HepG2 (cell line): Measurements from ENCODE around the gene KCNK10. TPM values are rescaled to one million over a fixed set of nuclear protein-coding genes. Genes with fewer than 3 reads are reported as not detected.

Experiments used
- ATAC-seq: fragments of 200-7000 bp; cut with Tn5 transposase; 3 replicates; pipeline ENCODE4 v1.9.1; 2020; ENCODE audit warnings: mild to moderate bottlenecking, moderate library complexity
- BruUV-seq: library from RNA; stranded (reverse); fragments of 400-500 nt; replicated peaks from 2 replicates; lab custom pipeline; 2021; lab: Mats Ljungman, UMichigan
- CTCF ChIA-PET: fragments of 300-600 bp; formaldehyde crosslinking; extraction: SDS; loops from one replicate; lab custom pipeline; 2021; ENCODE audit warnings: low total read pairs, inconsistent platforms, low intra/inter-chr PET ratio; lab: Yijun Ruan, JAX
- POLR2A ChIA-PET: fragments of 350-600 bp; sonication (Branson Sonifier 250); formaldehyde crosslinking; loops from one replicate; lab custom pipeline; 2020; ENCODE audit warnings: antibody characterized with exemption, inconsistent platforms; lab: Yijun Ruan, JAX
- DNase-seq: peaks from one replicate; pipeline ENCODE4 v3.0.0-alpha.2; 2015; ENCODE audit warnings: low spot score
- FAIRE-seq: peaks from 3 replicates; lab custom pipeline; 2011; peaks lifted over from hg19 to GRCh38; lab: Jason Lieb, UNC
- H2AFZ ChIP-seq: one replicate; pipeline ENCODE4 v1.6.1; 2011; ENCODE audit warnings: low read length, inconsistent platforms
- H3K27ac ChIP-seq: fragments of 300-600 bp; 3 replicates; pipeline ENCODE4 v1.8.0; 2011; ENCODE audit warnings: mixed run types, mild to moderate bottlenecking, mixed read lengths, low read length, inconsistent platforms; ENCODE audit not compliant: insufficient read depth; ENCODE audit errors: extremely low read length
- H3K27me3 ChIP-seq, 2 experiments: fragments of 200-600 bp in 1 of 2; 2 replicates in 1 of 2; 3 replicates in 1 of 2; pipeline versions ENCODE4 v1.6.0 to v1.8.0; 2011; ENCODE audit warnings: low read length in 2 of 2, mild to moderate bottlenecking in 2 of 2, moderate library complexity in 2 of 2, inconsistent platforms in 1 of 2; ENCODE audit not compliant: insufficient read depth in 2 of 2, control insufficient read depth in 1 of 2
- H3K36me3 ChIP-seq, 2 experiments: fragments of 200-600 bp in 1 of 2; replicated peaks in 1 of 2; 2 replicates in 1 of 2; 3 replicates in 1 of 2; pipeline versions ENCODE4 v1.5.1 to v1.8.0; 2011; ENCODE audit warnings: low read length in 2 of 2, inconsistent platforms in 1 of 2; ENCODE audit not compliant: insufficient read depth in 2 of 2, control insufficient read depth in 1 of 2
- H3K4me1 ChIP-seq: 2 replicates; pipeline ENCODE4 v1.5.1; 2012; ENCODE audit warnings: low read length, inconsistent platforms; ENCODE audit not compliant: insufficient read depth
- H3K4me2 ChIP-seq: 2 replicates; pipeline ENCODE4 v1.6.0; 2011; ENCODE audit warnings: low read depth, low read length, inconsistent platforms
- H3K4me3 ChIP-seq, 3 experiments: fragments of 200-600 bp in 1 of 3; sonication (generic), shearing (Covaris generic) in 1 of 3; replicated peaks in 1 of 3; 2 replicates each; pipeline ENCODE4 v1.5.1; 2011 to 2016; ENCODE audit warnings: low read length in 3 of 3, inconsistent platforms in 2 of 3, low read depth in 2 of 3, mild to moderate bottlenecking in 2 of 3, control low read depth in 1 of 3, mixed read lengths in 1 of 3; ENCODE audit not compliant: insufficient read depth in 1 of 3
- H3K79me2 ChIP-seq: one replicate; pipeline ENCODE4 v1.6.1; 2011; ENCODE audit warnings: low read length, inconsistent platforms; ENCODE audit not compliant: insufficient read depth
- H3K9ac ChIP-seq: 2 replicates; pipeline ENCODE4 v1.6.0; 2011; ENCODE audit warnings: mild to moderate bottlenecking, low read depth, low read length, inconsistent platforms; ENCODE audit not compliant: insufficient read depth
- H3K9me3 ChIP-seq: 2 replicates; pipeline ENCODE4 v1.5.1; 2012; ENCODE audit warnings: mild to moderate bottlenecking, low read length
- H4K20me1 ChIP-seq: 2 replicates; pipeline ENCODE4 v1.6.0; 2011; ENCODE audit warnings: inconsistent platforms, mild to moderate bottlenecking, low read length, moderate library complexity; ENCODE audit not compliant: insufficient read depth
- AKAP8 ChIP-seq: sonication (generic); formaldehyde crosslinking; IDR thresholded peaks from 2 replicates; pipeline ENCODE4 v1.5.1; 2020; ENCODE audit warnings: mild to moderate bottlenecking, missing genetic modification reagents
- ARID5B ChIP-seq: IDR thresholded peaks from 2 replicates; pipeline ENCODE4 v1.4.0; 2020; ENCODE audit warnings: mild to moderate bottlenecking, missing genetic modification reagents
- ATRX ChIP-seq: sonication (generic); formaldehyde crosslinking; IDR thresholded peaks from 2 replicates; pipeline ENCODE4 v1.4.0; 2020; ENCODE audit warnings: missing genetic modification reagents, borderline replicate concordance
- EP300 ChIP-seq, 3 experiments: sonication (generic) in 1 of 3; formaldehyde crosslinking in 1 of 3; IDR thresholded peaks; 2 replicates each; pipeline versions ENCODE4 v1.5.1 to v1.6.1; 2011 to 2020; ENCODE audit warnings: low read depth in 2 of 3, low read length in 2 of 3, borderline replicate concordance in 1 of 3, improper control_type of control experiment in 1 of 3, mild to moderate bottlenecking in 1 of 3, missing genetic modification reagents in 1 of 3, moderate library complexity in 1 of 3
- JDP2 ChIP-seq: sonication (generic); formaldehyde crosslinking; IDR thresholded peaks from 2 replicates; pipeline ENCODE4 v1.8.1; 2022; ENCODE audit warnings: missing genetic modification reagents, borderline replicate concordance
- NPAS2 ChIP-seq: sonication (generic); formaldehyde crosslinking; IDR thresholded peaks from 2 replicates; pipeline ENCODE4 v1.8.0; 2022; ENCODE audit warnings: mild to moderate bottlenecking, missing genetic modification reagents, borderline replicate concordance
- PCBP1 ChIP-seq: fragments of 200-400 bp; formaldehyde crosslinking; IDR thresholded peaks from 2 replicates; pipeline ENCODE4 v1.6.1; 2017; ENCODE audit warnings: mild to moderate bottlenecking, low read depth, low read length, borderline replicate concordance
- PHF5A ChIP-seq: IDR thresholded peaks from one replicate; pipeline ENCODE4 v1.6.1; 2018; ENCODE audit warnings: low read depth, missing genetic modification reagents; ENCODE audit not compliant: unreplicated experiment
- ZNF772 ChIP-seq: sonication (generic); formaldehyde crosslinking; IDR thresholded peaks from 2 replicates; pipeline ENCODE4 v1.5.0; 2020; ENCODE audit warnings: mild to moderate bottlenecking, missing genetic modification reagents
- WGBS: methylation state at CpG from one replicate; pipeline ENCODE4 v1.1.6; 2017; ENCODE audit warnings: low lambda C conversion rate; 5-methylcytosine and 5-hydroxymethylcytosine counted together
- in situ Hi-C: cut with HindIII; loops from 2 replicates; pipeline ENCODE4 v1.10.0; 2017; ENCODE audit warnings: low pct_unique_long_range_greater_than_20kb; ENCODE audit not compliant: extremely low pct_ligation_motif_present
- intact Hi-C: fragments of 100-400 bp; cut with micrococcal nuclease; formaldehyde crosslinking; loops from one replicate; pipeline ENCODE4 v1.10.0; 2022; ENCODE audit not compliant: unreplicated experiment
- polyA plus RNA-seq, 8 experiments: library from polyadenylated mRNA; depleted of rRNA in 3 of 8; stranded (reverse) in 7 of 8; unstranded in 1 of 8; fragments of >200 nt; fragmentation: Illumina TruSeq in 4 of 8; extraction: Trizol in 4 of 8; gene quantifications; 2 replicates each; pipeline versions ENCODE4 v1.2.1 to v1.2.3, GENCODE V29; 2011 to 2016; ENCODE audit warnings: low read depth in 4 of 8, missing spikeins in 1 of 8, mixed read lengths in 1 of 8; ENCODE audit not compliant: insufficient read depth in 1 of 8
- total RNA-seq, 5 experiments: library from RNA; depleted of rRNA; stranded (reverse); fragments of >200 nt; fragmentation: Illumina TruSeq; extraction: Trizol; gene quantifications; 2 replicates each; pipeline ENCODE4 v1.2.3, GENCODE V29; 2016; ENCODE audit warnings: low read depth in 1 of 5
- TF ChIP-seq, protein P1 (sequence below): sonication (generic); formaldehyde crosslinking; IDR thresholded peaks from 2 replicates; pipeline ENCODE4 v1.4.0; 2020; ENCODE audit warnings: mild to moderate bottlenecking, missing genetic modification reagents

The KCNK10 gene
- total and polyA plus RNA-seq, 2 of the 13 experiments (the other 11 are each of a cell fraction or from before 2014, with no cell fraction given) = not detected

DNA sequence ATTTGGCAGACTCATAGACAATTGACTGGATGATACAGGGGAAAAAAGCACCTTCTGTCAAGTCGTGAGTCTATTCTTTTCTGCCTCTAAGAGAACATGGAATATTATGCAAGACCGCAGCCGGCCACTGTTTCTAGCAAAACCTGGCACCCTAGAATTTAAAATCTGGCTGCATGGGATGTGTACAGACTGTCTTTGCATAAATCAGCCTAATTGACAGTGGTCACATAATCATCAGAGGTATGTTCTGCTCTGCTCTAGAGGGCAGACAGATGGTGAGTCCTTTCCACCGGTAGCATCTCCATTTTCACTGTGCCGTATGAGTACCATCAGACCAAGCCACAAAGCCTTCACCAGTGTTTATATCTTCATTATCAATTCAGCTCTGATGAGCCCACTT, 80.6 kb downstream of the KCNK10 start (continued):
- TF ChIP-seq ARID5B (CRISPR knock-in tag) (no peak), ZNF772 (CRISPR knock-in tag) (no peak), NPAS2 (CRISPR knock-in tag) (no peak)

DNA sequence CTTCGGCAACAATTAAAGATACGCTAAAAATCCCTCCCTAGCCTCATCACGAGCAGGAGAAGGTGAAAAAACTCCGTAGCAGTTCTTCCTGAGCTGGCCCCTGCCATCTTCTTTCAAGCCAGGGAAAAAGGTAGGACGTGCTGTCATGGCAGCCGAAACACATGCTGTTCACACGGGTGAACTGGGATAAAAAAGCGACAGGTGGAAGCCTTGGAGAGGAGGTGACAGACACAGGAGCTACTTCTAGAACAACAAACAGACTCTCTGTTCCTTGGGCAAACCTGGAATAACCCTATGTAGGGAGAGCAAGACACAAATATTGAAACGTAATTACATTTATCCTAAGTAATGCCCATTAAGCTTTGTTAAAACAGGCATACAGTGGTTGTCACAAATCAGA, 81.3 kb downstream of the KCNK10 start:
- ChIA-PET POLR2A (no interaction called here), CTCF (no interaction called here)
- ATAC-seq (no peak), DNase-seq (no peak), FAIRE-seq (no peak)
- in situ Hi-C loops (no loop called here), intact Hi-C loops (no loop called here)
- no peak overlapping the region for H3K4me2 ChIP-seq
- no peak overlapping the region for H2AFZ ChIP-seq
- H3K27me3 ChIP-seq = peaks cover 0 to 21% of the 10 kb centered on the region in 2 experiments; a peak in 2 of 5 replicates
- H4K20me1 ChIP-seq = no peaks in the 10 kb centered on the region
- 3% methylated on average over 9 of the region's 9 CpGs for WGBS
- no peaks in the 10 kb centered on the region for H3K9me3 ChIP-seq
- H3K4me3 ChIP-seq = no peak overlapping the region
- no TSS peak for BruUV-seq
- peaks cover under 1% of the 10 kb centered on the region; the same call in 1 of the 2 replicates for H3K4me1 ChIP-seq
- no peak overlapping the region for H3K9ac ChIP-seq
- no peaks in the 10 kb centered on the region for H3K36me3 ChIP-seq
- H3K79me2 ChIP-seq = no peaks in the 10 kb centered on the region
- H3K27ac ChIP-seq = no peak overlapping the region
- TF ChIP-seq EP300 (IDR thresholded peaks at IDR 0.05; ENCODE audit: low read depth in 2 of 2, low read length in 2 of 2) = no peak
- no peak for TF ChIP-seq EP300 (CRISPR knock-in tag; IDR thresholded peaks at IDR 0.05; ENCODE audit: borderline replicate concordance)
- TF ChIP-seq AKAP8 = no peak
- TF ChIP-seq, protein P1, sequence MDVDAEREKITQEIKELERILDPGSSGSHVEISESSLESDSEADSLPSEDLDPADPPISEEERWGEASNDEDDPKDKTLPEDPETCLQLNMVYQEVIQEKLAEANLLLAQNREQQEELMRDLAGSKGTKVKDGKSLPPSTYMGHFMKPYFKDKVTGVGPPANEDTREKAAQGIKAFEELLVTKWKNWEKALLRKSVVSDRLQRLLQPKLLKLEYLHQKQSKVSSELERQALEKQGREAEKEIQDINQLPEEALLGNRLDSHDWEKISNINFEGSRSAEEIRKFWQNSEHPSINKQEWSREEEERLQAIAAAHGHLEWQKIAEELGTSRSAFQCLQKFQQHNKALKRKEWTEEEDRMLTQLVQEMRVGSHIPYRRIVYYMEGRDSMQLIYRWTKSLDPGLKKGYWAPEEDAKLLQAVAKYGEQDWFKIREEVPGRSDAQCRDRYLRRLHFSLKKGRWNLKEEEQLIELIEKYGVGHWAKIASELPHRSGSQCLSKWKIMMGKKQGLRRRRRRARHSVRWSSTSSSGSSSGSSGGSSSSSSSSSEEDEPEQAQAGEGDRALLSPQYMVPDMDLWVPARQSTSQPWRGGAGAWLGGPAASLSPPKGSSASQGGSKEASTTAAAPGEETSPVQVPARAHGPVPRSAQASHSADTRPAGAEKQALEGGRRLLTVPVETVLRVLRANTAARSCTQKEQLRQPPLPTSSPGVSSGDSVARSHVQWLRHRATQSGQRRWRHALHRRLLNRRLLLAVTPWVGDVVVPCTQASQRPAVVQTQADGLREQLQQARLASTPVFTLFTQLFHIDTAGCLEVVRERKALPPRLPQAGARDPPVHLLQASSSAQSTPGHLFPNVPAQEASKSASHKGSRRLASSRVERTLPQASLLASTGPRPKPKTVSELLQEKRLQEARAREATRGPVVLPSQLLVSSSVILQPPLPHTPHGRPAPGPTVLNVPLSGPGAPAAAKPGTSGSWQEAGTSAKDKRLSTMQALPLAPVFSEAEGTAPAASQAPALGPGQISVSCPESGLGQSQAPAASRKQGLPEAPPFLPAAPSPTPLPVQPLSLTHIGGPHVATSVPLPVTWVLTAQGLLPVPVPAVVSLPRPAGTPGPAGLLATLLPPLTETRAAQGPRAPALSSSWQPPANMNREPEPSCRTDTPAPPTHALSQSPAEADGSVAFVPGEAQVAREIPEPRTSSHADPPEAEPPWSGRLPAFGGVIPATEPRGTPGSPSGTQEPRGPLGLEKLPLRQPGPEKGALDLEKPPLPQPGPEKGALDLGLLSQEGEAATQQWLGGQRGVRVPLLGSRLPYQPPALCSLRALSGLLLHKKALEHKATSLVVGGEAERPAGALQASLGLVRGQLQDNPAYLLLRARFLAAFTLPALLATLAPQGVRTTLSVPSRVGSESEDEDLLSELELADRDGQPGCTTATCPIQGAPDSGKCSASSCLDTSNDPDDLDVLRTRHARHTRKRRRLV (CRISPR knock-in tag) = no peak
- no peak for TF ChIP-seq ATRX (CRISPR knock-in tag)
- no peak for TF ChIP-seq JDP2 (CRISPR knock-in tag)
- TF ChIP-seq PCBP1 = no peak
- TF ChIP-seq PHF5A (CRISPR knock-in tag) = no peak
